ENCODE results near the gene WNT5A. TPM values are rescaled to one million over a fixed set of nuclear protein-coding genes. Genes with fewer than 3 reads are reported as not detected.

Gene WNT5A
- total and polyA plus RNA-seq, 2 donors (not counting 3 experiments of a cell fraction or from before 2014, with no cell fraction given): 0.08 to 0.33 TPM

DNA sequence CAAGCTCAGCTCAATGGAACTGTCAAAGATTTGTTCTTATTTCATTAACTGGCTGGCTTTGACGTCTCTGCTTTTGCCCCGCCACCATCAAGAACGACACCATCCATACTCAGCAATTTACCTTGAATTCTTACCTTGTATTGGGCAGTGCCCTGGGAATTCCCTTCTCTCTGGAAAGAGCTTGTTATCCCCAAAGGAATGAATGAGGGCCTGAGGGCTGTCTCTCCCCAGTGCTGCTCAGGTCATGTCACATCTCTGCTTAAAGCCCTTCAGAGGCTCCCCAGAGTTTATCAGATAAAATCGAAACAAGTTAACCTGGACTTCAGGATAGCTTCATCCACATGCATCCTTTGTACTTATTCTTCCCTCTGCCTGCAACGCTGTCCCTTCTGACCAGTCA is 5.9 kb upstream of the WNT5A start:
- Histone ChIP-seq H3K4me2 (ENCODE audit: insufficient read depth, low read length) (no peak overlapping the region), H2AFZ (ENCODE audit: low read depth, low read length) (no peak overlapping the region), H3K9me3 (replicated peaks; ENCODE audit: control insufficient read depth, insufficient read depth, low read length) (no peaks in the 10 kb centered on the region), H3K27ac (ENCODE audit: insufficient read depth, low read depth, low read length) (no peak overlapping the region), H3K79me2 (ENCODE audit: control insufficient read depth, insufficient read depth, low read length) (no peaks in the 10 kb centered on the region), H3K4me3 (replicated peaks in 1 of 3; ENCODE audit: insufficient read depth in 1 of 3, low read depth in 1 of 3, low read length in 3 of 3) (no peak overlapping the region), H3K9ac (replicated peaks; ENCODE audit: extremely low read depth, insufficient read depth, low read length) (no peak overlapping the region), H3K9me1 (replicated peaks; ENCODE audit: control insufficient read depth, extremely low read depth, insufficient read depth, low read length) (no peaks in the 10 kb centered on the region), H3K36me3 (ENCODE audit: control insufficient read depth in 2 of 2, extremely low read depth in 1 of 2, insufficient read depth in 2 of 2, low read length in 2 of 2) (no peaks in the 10 kb centered on the region), H4K20me1 (replicated peaks; ENCODE audit: control insufficient read depth, extremely low read depth, insufficient read depth, low read length) (no peaks in the 10 kb centered on the region), H3K4me1 (ENCODE audit: control insufficient read depth, extremely low read depth, insufficient read depth, low read length) (peaks cover 3% of the 10 kb centered on the region), H3K27me3 (ENCODE audit: control insufficient read depth in 2 of 2, insufficient read depth in 2 of 2, low read length in 2 of 2) (peaks cover 34 to 40% of the 10 kb centered on the region in 2 experiments)
- FAIRE-seq (no peak), DNase-seq (ENCODE audit: low read depth, low spot score) (no peak)
- no peak for TF ChIP-seq FOS (IDR thresholded peaks at IDR 0.05; ENCODE audit: borderline replicate concordance, insufficient read depth, low read length)
- no peak for TF ChIP-seq CTCF (IDR thresholded peaks at IDR 0.05; ENCODE audit: extremely low read depth in 1 of 2, insufficient read depth in 1 of 2, low read depth in 1 of 2, low read length in 2 of 2)
- no peak for TF ChIP-seq JUN (IDR thresholded peaks at IDR 0.05; ENCODE audit: borderline replicate concordance, insufficient read depth, insufficient read length, low read depth)
- TF ChIP-seq MYC (IDR thresholded peaks at IDR 0.05; ENCODE audit: low read depth, low read length): no peak
- no peak for TF ChIP-seq GATA2 (IDR thresholded peaks at IDR 0.05; ENCODE audit: insufficient read depth, insufficient read length, low read depth, low read length)
- TF ChIP-seq, protein P1, sequence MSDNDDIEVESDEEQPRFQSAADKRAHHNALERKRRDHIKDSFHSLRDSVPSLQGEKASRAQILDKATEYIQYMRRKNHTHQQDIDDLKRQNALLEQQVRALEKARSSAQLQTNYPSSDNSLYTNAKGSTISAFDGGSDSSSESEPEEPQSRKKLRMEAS (IDR thresholded peaks at IDR 0.05; ENCODE audit: insufficient read depth, insufficient read length): no peak
- no peak for TF ChIP-seq EZH2 (IDR thresholded peaks at IDR 0.05; ENCODE audit: borderline replicate concordance, low read depth, low read length, severe bottlenecking)
- no peak for TF ChIP-seq POLR2AphosphoS5 (IDR thresholded peaks at IDR 0.05; ENCODE audit: insufficient read depth, low read depth, low read length)
- no peak for TF ChIP-seq POLR2A (IDR thresholded peaks at IDR 0.05; ENCODE audit: low read depth, low read length)
- intact Hi-C loops (cut with micrococcal nuclease) (no loop called here), dilution Hi-C loops (cut with MboI; ENCODE audit: extremely low pct_ligation_motif_present, low sequenced_read_pairs) (no loop called here)
- ChIA-PET POLR2A (no interaction called here), CTCF (interaction anchor here (1.4 to 2.1 kb wide), 3 partner anchors 163 to 758 kb away, joined by 3 to 15 read pairs (median 3); no protein-coding TSS in a partner anchor)
- BruUV-seq (replicated peaks): no TSS peak

Measured in endothelial cell of umbilical vein (primary cell).